Measurements from ENCODE around the gene FAM237A.

The FAM237A gene

DNA sequence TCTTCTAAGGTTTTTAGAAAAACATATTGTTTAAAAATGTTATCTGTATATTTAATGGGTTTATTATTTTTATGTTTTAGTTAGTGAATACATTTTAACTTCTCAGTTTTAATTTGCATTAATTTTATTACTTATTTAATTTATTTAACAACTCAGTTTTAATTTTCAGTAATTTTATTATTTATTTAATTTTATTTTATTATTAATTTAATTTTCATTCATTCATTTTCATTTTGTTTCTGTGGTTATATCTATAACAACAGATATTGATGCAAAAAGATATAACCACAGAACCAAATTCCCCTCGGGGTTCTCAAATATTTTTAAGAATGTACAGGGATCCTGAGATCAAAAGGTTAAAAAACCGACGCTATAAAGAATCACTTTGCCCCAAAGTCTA is 23.0 kb downstream of the FAM237A start:
- H3K27me3 ChIP-seq (ENCODE audit: insufficient read depth, low read length, poor library complexity): no peaks in the 10 kb centered on the region
- no peak overlapping the region for H3K9ac ChIP-seq (ENCODE audit: low read depth, low read length)
- no peaks in the 10 kb centered on the region for H3K79me2 ChIP-seq (ENCODE audit: insufficient read depth, low read length)
- no peaks in the 10 kb centered on the region for H3K36me3 ChIP-seq (ENCODE audit: insufficient read depth, low read length)
- no peak overlapping the region for H3K27ac ChIP-seq (ENCODE audit: low read length)
- ATAC-seq (ENCODE audit: insufficient read depth, low read depth) (no peak), DNase-seq (no peak)
- no peak overlapping the region for H3K4me3 ChIP-seq (ENCODE audit: low read depth in 1 of 2, low read length in 2 of 2)
- no peak for TF ChIP-seq EZH2 (IDR thresholded peaks at IDR 0.05; ENCODE audit: borderline replicate concordance, low read depth, low read length, severe bottlenecking)
- TF ChIP-seq, protein P1, sequence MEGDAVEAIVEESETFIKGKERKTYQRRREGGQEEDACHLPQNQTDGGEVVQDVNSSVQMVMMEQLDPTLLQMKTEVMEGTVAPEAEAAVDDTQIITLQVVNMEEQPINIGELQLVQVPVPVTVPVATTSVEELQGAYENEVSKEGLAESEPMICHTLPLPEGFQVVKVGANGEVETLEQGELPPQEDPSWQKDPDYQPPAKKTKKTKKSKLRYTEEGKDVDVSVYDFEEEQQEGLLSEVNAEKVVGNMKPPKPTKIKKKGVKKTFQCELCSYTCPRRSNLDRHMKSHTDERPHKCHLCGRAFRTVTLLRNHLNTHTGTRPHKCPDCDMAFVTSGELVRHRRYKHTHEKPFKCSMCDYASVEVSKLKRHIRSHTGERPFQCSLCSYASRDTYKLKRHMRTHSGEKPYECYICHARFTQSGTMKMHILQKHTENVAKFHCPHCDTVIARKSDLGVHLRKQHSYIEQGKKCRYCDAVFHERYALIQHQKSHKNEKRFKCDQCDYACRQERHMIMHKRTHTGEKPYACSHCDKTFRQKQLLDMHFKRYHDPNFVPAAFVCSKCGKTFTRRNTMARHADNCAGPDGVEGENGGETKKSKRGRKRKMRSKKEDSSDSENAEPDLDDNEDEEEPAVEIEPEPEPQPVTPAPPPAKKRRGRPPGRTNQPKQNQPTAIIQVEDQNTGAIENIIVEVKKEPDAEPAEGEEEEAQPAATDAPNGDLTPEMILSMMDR (IDR thresholded peaks at IDR 0.05; ENCODE audit: borderline replicate concordance, extremely low read depth, low read length, poor library complexity, severe bottlenecking): no peak
- no peaks in the 10 kb centered on the region for H4K20me1 ChIP-seq (ENCODE audit: insufficient read depth, low read length)
- H2AFZ ChIP-seq (ENCODE audit: low read depth, low read length): no peak overlapping the region
- no peaks in the 10 kb centered on the region for H3K9me3 ChIP-seq (ENCODE audit: insufficient read depth, low read length, severe bottlenecking)
- H3K4me1 ChIP-seq (ENCODE audit: insufficient read depth, low read length): no peaks in the 10 kb centered on the region
- no peak overlapping the region for H3K4me2 ChIP-seq (ENCODE audit: insufficient read depth, low read length)

GRCh38 chr2:206670531-206671319 is 28.4 kb downstream of the FAM237A start:
- no peak overlapping the region for H3K9ac ChIP-seq (ENCODE audit: low read depth, low read length)
- H3K9me3 ChIP-seq (ENCODE audit: insufficient read depth, low read length, severe bottlenecking): no peaks in the 10 kb centered on the region
- no peaks in the 10 kb centered on the region for H4K20me1 ChIP-seq (ENCODE audit: insufficient read depth, low read length)
- no peak overlapping the region for H3K27ac ChIP-seq (ENCODE audit: low read length)
- no peaks in the 10 kb centered on the region for H3K36me3 ChIP-seq (ENCODE audit: insufficient read depth, low read length)
- DNase-seq: no peak
- no peak overlapping the region for H2AFZ ChIP-seq (ENCODE audit: low read depth, low read length)
- H3K4me1 ChIP-seq (ENCODE audit: insufficient read depth, low read length): no peaks in the 10 kb centered on the region
- peaks cover 8% of the 10 kb centered on the region for H3K27me3 ChIP-seq (ENCODE audit: insufficient read depth, low read length, poor library complexity)
- H3K4me3 ChIP-seq (ENCODE audit: low read depth in 1 of 2, low read length in 2 of 2): no peak overlapping the region
- ATAC-seq (ENCODE audit: insufficient read depth, low read depth): no peak
- TF ChIP-seq, protein P1 (IDR thresholded peaks at IDR 0.05; ENCODE audit: borderline replicate concordance, extremely low read depth, low read length, poor library complexity, severe bottlenecking): no peak
- no peak for TF ChIP-seq EZH2 (IDR thresholded peaks at IDR 0.05; ENCODE audit: borderline replicate concordance, low read depth, low read length, severe bottlenecking)
- no peaks in the 10 kb centered on the region for H3K79me2 ChIP-seq (ENCODE audit: insufficient read depth, low read length)
- H3K4me2 ChIP-seq (ENCODE audit: insufficient read depth, low read length): no peak overlapping the region

- Histone ChIP-seq H3K9me3 (ENCODE audit: insufficient read depth, low read length, severe bottlenecking) (no peaks in the 10 kb centered on the region), H3K9ac (ENCODE audit: low read depth, low read length) (no peak overlapping the region)
These were observed 41.3 kb downstream of the FAM237A start for GRCh38 chr2:206683546-206683945.

GRCh38 chr2:206688453-206688852 is 46.2 kb downstream of the FAM237A start:
- no peak for ATAC-seq (ENCODE audit: insufficient read depth, low read depth)
- H3K27me3 ChIP-seq (ENCODE audit: insufficient read depth, low read length, poor library complexity): peaks cover 5% of the 10 kb centered on the region
- no peak overlapping the region for H2AFZ ChIP-seq (ENCODE audit: low read depth, low read length)

More at GRCh38 chr2:206683546-206683945, 41.3 kb downstream of the FAM237A start:
- H3K27me3 ChIP-seq (ENCODE audit: insufficient read depth, low read length, poor library complexity): peaks cover 3% of the 10 kb centered on the region
- H3K79me2 ChIP-seq (ENCODE audit: insufficient read depth, low read length): no peaks in the 10 kb centered on the region
- no peak overlapping the region for H2AFZ ChIP-seq (ENCODE audit: low read depth, low read length)
- no peaks in the 10 kb centered on the region for H3K36me3 ChIP-seq (ENCODE audit: insufficient read depth, low read length)
- no peak overlapping the region for H3K4me2 ChIP-seq (ENCODE audit: insufficient read depth, low read length)
- ATAC-seq (ENCODE audit: insufficient read depth, low read depth): no peak
- H4K20me1 ChIP-seq (ENCODE audit: insufficient read depth, low read length): no peaks in the 10 kb centered on the region
- no peak for DNase-seq
- no peak for TF ChIP-seq EZH2 (IDR thresholded peaks at IDR 0.05; ENCODE audit: borderline replicate concordance, low read depth, low read length, severe bottlenecking)
- H3K27ac ChIP-seq (ENCODE audit: low read length): no peak overlapping the region
- no peak overlapping the region for H3K4me3 ChIP-seq (ENCODE audit: low read depth in 1 of 2, low read length in 2 of 2)
- H3K4me1 ChIP-seq (ENCODE audit: insufficient read depth, low read length): no peaks in the 10 kb centered on the region

More at GRCh38 chr2:206688453-206688852, 46.2 kb downstream of the FAM237A start:
- Histone ChIP-seq H3K4me1 (ENCODE audit: insufficient read depth, low read length) (no peaks in the 10 kb centered on the region; the same call in 1 of the 2 replicates), H3K27ac (ENCODE audit: low read length) (no peak overlapping the region), H3K9ac (ENCODE audit: low read depth, low read length) (no peak overlapping the region), H3K36me3 (ENCODE audit: insufficient read depth, low read length) (no peaks in the 10 kb centered on the region), H4K20me1 (ENCODE audit: insufficient read depth, low read length) (no peaks in the 10 kb centered on the region), H3K79me2 (ENCODE audit: insufficient read depth, low read length) (no peaks in the 10 kb centered on the region), H3K9me3 (ENCODE audit: insufficient read depth, low read length, severe bottlenecking) (no peaks in the 10 kb centered on the region), H3K4me2 (ENCODE audit: insufficient read depth, low read length) (no peak overlapping the region), H3K4me3 (ENCODE audit: low read depth in 1 of 2, low read length in 2 of 2) (no peak overlapping the region)
- no peak for TF ChIP-seq EZH2 (IDR thresholded peaks at IDR 0.05; ENCODE audit: borderline replicate concordance, low read depth, low read length, severe bottlenecking)
- TF ChIP-seq, protein P1 (IDR thresholded peaks at IDR 0.05; ENCODE audit: borderline replicate concordance, extremely low read depth, low read length, poor library complexity, severe bottlenecking): no peak
- DNase-seq: no peak

Data from DND-41 (cell line).